ENCODE measurements around the gene TRIM41. TPM values are rescaled to one million over a fixed set of nuclear protein-coding genes. Genes with fewer than 3 reads are reported as not detected.

The TRIM41 gene
- total and polyA plus RNA-seq, 2 experiments from 2014 or later = 2.0 to 14.9 TPM

DNA sequence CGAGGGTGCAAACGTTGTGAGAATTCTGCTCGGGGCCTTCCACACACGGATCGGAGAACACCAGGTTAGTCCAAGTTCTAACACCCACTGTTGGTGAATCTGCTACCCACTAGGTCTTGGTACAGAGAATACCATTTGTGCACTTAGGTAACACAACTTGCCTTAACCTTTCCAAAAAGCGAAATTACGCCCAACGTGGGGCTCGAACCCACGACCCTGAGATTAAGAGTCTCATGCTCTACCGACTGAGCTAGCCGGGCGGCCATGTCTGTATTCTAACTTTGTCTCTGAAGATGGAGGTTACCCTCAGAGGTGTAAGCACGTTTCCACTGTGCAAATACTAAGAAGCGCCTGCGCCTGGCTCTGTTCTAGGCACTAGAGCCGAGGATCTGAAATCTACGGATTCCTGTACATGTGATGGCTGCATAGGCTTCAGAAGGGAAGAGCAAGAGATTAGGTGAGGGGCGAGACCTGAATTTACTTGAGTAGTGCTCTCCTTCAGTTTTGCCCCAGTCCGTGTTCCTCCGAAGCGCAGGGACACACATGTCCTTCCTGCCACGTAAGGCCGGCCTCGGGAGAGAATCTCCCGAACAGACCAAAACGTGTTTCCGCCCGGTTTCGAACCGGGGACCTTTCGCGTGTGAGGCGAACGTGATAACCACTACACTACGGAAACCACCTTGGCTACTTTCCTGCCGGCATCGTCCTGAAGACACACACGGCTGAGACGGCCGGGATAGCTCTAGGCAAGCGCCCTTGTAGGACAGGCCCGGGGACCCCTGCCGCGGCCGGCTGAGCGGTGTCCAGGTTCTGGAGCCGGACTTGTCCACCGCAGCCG lies 1.1 kb upstream of the TRIM41 start:
- Histone ChIP-seq H3K9me2 (replicated peaks; ENCODE audit: insufficient read depth) (no peaks in the 10 kb centered on the region), H3K4me3 (peak overlapping the region; percentile 45), H2AFZ (peak overlapping the region; percentile 76), H3K79me2 (peaks cover 31% of the 10 kb centered on the region), H3K36me3 (replicated peaks; ENCODE audit: insufficient read depth, low read depth) (no peaks in the 10 kb centered on the region), H3K27me3 (no peaks in the 10 kb centered on the region), H3K4me2 (peak overlapping the region; percentile 83), H3K27ac (peak overlapping the region; percentile 98), H3K9me3 (ENCODE audit: low read depth) (no peaks in the 10 kb centered on the region), H4K20me1 (ENCODE audit: insufficient read depth, poor library complexity, severe bottlenecking) (no peaks in the 10 kb centered on the region), H3K4me1 (ENCODE audit: insufficient read depth) (peaks cover 6% of the 10 kb centered on the region)
- WGBS (ENCODE audit: low lambda C conversion rate, missing lambda C conversion rate) = 4% methylated on average over 50 of the region's 50 CpGs
- DNase-seq (ENCODE audit: low spot score) = peak; percentile 92
- TF ChIP-seq EZH2 (IDR thresholded peaks at IDR 0.05; ENCODE audit: borderline replicate concordance) (no peak), EZH2phosphoT487 (IDR thresholded peaks at IDR 0.05; ENCODE audit: low read depth, severe bottlenecking, unreplicated experiment) (no peak)
- TF ChIP-seq, protein P1, sequence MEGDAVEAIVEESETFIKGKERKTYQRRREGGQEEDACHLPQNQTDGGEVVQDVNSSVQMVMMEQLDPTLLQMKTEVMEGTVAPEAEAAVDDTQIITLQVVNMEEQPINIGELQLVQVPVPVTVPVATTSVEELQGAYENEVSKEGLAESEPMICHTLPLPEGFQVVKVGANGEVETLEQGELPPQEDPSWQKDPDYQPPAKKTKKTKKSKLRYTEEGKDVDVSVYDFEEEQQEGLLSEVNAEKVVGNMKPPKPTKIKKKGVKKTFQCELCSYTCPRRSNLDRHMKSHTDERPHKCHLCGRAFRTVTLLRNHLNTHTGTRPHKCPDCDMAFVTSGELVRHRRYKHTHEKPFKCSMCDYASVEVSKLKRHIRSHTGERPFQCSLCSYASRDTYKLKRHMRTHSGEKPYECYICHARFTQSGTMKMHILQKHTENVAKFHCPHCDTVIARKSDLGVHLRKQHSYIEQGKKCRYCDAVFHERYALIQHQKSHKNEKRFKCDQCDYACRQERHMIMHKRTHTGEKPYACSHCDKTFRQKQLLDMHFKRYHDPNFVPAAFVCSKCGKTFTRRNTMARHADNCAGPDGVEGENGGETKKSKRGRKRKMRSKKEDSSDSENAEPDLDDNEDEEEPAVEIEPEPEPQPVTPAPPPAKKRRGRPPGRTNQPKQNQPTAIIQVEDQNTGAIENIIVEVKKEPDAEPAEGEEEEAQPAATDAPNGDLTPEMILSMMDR (IDR thresholded peaks at IDR 0.05; ENCODE audit: poor library complexity) = no peak

DNA sequence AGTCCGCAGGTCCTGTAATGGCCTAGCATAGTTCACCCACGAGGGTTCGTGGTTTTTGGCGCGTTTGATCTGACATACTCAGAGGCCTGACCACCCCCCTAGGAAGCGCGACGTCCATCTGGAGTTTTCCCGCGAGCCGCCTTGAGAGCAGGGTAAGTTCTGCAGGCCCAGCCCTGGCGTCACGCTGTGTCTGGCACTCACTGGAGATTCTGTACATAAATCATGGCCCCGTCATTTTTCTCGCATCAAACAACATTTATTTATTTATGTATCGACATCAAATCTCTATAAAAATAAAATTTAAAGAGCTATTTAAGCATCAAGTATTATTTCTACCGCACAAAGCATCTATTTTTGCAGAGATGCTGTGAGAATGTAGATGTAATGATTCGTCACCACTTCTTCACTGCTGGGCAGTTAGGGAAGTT lies 437 bp upstream of the TRIM41 start:
- TF ChIP-seq EZH2 (IDR thresholded peaks at IDR 0.05; ENCODE audit: borderline replicate concordance) (no peak), EZH2phosphoT487 (IDR thresholded peaks at IDR 0.05; ENCODE audit: low read depth, severe bottlenecking, unreplicated experiment) (no peak)
- TF ChIP-seq, protein P1 (IDR thresholded peaks at IDR 0.05; ENCODE audit: poor library complexity) = peak; percentile 11
- H3K4me3 ChIP-seq = peak overlapping the region; percentile 45
- peak overlapping the region; percentile 76 for H2AFZ ChIP-seq
- H3K4me1 ChIP-seq (ENCODE audit: insufficient read depth) = peaks cover 6% of the 10 kb centered on the region
- no peak for DNase-seq (ENCODE audit: low spot score)
- H3K9me2 ChIP-seq (replicated peaks; ENCODE audit: insufficient read depth) = no peaks in the 10 kb centered on the region
- H3K27me3 ChIP-seq = no peaks in the 10 kb centered on the region
- no peaks in the 10 kb centered on the region for H4K20me1 ChIP-seq (ENCODE audit: insufficient read depth, poor library complexity, severe bottlenecking)
- no peaks in the 10 kb centered on the region for H3K36me3 ChIP-seq (replicated peaks; ENCODE audit: insufficient read depth, low read depth)
- peak overlapping the region; percentile 98 for H3K27ac ChIP-seq
- no peaks in the 10 kb centered on the region for H3K9me3 ChIP-seq (ENCODE audit: low read depth)
- H3K79me2 ChIP-seq = peaks cover 37% of the 10 kb centered on the region
- WGBS (ENCODE audit: low lambda C conversion rate, missing lambda C conversion rate) = under 1% methylated on average over 18 of the region's 18 CpGs
- H3K4me2 ChIP-seq = peak overlapping the region; percentile 83

DNA sequence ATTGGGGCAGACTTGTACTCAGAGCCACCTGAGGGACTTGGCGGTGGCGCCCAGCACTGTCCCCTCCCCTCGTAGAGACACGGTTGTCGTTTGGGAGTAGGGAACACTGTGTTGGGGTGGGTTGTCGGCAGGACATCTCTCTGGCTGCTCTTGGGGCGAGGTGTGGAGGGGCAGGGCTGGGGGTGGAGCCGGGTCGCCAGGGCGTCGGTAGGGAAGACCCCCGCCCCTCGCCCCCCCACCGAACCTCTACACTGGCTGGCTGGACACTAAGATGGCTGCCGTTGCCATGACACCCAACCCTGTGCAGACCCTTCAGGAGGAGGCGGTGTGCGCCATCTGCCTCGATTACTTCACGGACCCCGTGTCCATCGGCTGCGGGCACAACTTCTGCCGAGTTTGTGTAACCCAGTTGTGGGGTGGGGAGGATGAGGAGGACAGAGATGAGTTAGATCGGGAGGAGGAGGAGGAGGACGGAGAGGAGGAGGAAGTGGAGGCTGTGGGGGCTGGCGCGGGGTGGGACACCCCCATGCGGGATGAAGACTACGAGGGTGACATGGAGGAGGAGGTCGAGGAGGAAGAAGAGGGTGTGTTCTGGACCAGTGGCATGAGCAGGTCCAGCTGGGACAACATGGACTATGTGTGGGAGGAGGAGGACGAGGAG lies 778 bp downstream of the TRIM41 start:
- Histone ChIP-seq H3K79me2 (peaks cover 45% of the 10 kb centered on the region), H3K36me3 (replicated peaks; ENCODE audit: insufficient read depth, low read depth) (no peaks in the 10 kb centered on the region), H4K20me1 (ENCODE audit: insufficient read depth, poor library complexity, severe bottlenecking) (no peaks in the 10 kb centered on the region), H3K27me3 (no peaks in the 10 kb centered on the region), H3K4me2 (peak overlapping the region; percentile 83), H3K9me3 (ENCODE audit: low read depth) (no peaks in the 10 kb centered on the region), H3K27ac (peak overlapping the region; percentile 98), H2AFZ (peak overlapping the region; percentile 67), H3K9me2 (replicated peaks; ENCODE audit: insufficient read depth) (no peaks in the 10 kb centered on the region), H3K4me1 (ENCODE audit: insufficient read depth) (peaks cover 6% of the 10 kb centered on the region), H3K4me3 (peak overlapping the region; percentile 68)
- WGBS (ENCODE audit: low lambda C conversion rate, missing lambda C conversion rate) = 4% methylated on average over 17 of the region's 31 CpGs
- peak; percentile 78 for DNase-seq (ENCODE audit: low spot score)
- TF ChIP-seq, protein P1 (IDR thresholded peaks at IDR 0.05; ENCODE audit: poor library complexity) = no peak
- no peak for TF ChIP-seq EZH2 (IDR thresholded peaks at IDR 0.05; ENCODE audit: borderline replicate concordance)
- TF ChIP-seq EZH2phosphoT487 (IDR thresholded peaks at IDR 0.05; ENCODE audit: low read depth, severe bottlenecking, unreplicated experiment) = no peak
